ENCODE results near the gene KLHL26.

Gene KLHL26

GRCh38 chr19:18613589-18614234 lies 23.1 kb upstream of the KLHL26 start:
- no peak for DNase-seq

DNA sequence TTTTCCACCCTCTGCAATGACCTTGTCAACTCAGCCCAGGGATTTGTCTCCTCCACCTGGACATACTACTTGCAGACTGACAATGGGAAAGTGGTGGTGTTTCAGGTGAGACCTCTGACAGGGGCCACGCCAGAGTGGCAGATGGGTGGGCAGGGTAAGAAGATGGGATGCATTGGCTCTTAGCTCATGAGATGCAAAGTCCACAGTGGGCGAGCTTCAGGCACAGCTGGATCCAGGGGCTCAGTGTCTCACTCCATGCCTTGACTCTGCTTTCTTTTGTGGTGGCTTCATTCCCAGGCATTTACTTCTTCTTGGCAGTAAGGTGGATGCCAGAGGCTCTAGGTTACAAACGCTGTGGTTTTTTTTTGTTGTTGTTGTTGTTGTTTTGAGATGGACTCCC lies 20.8 kb upstream of the KLHL26 start:
- no peak for DNase-seq

- no peak for DNase-seq
Observed at GRCh38 chr19:18617562-18617961, 19.3 kb upstream of the KLHL26 start.

- no peak for DNase-seq
Observed at GRCh38 chr19:18618236-18618635, 18.6 kb upstream of the KLHL26 start.

- DNase-seq = no peak
Observed at GRCh38 chr19:18620311-18620710, 16.5 kb upstream of the KLHL26 start.

DNA sequence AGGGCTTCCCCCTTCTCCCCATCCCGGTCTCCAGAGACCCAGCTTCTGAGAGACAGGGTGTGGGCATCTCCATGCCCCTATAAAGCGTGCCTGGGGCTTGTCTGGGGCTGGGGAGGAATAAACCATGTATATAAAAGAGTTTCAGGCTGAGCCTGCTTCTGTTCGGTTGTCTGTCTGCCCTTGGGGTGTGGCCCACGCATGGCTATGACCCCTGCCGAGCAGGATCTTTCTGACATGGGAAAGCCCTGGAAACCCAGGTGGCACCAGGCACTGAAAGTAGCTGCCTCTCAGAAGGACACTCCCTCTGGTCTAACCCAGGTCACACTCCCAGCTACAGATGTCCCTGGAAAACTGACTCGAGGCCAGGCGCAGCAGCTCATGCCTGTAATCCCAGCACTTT lies 15.9 kb upstream of the KLHL26 start:
- DNase-seq = no peak

GRCh38 chr19:18626906-18627305 lies 9.9 kb upstream of the KLHL26 start:
- DNase-seq = no peak

DNA sequence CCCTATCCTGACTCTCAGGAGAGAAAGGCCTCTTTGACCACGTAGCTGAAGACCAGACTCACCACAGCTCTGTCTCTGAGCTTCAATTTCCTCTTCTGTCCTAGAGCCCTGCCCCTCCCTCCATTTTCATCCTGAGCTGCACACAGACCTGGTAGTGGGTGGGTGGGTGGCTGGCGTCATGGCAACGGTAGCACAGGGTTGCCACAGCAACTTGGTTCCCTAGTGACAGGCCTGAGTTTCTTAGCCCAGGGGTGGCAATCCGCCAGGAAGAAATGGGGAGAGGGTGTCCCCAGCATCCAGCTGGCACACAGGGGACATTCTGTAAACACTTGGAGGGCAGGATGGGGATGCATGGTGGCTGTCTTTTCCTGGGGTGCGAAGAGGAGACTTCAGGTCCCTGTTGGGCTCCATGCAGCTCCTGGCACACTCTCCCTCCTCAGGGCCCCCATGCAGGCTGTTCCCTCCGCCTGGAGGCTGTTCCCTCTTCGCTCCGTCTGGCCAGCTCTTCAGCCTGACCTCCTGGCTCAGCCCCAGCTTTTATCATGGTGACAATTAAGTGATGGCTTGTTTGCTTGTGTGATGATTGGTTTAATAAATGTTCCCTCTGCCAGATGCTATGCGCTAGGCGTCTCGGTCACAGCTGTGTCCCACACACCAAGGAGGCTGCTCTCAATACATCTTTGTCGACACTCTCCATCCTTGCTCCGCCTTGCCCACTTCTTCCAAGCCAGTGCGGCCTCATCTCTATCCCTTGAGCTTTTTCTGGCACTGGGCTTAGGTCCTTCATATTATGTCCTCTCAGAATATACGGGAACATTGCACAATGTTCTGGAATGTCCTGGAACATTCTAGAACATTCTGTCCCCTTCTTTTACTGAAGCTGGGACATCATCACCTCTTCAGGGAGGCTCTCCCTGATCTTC lies 7.4 kb upstream of the KLHL26 start:
- DNase-seq = no peak

DNA sequence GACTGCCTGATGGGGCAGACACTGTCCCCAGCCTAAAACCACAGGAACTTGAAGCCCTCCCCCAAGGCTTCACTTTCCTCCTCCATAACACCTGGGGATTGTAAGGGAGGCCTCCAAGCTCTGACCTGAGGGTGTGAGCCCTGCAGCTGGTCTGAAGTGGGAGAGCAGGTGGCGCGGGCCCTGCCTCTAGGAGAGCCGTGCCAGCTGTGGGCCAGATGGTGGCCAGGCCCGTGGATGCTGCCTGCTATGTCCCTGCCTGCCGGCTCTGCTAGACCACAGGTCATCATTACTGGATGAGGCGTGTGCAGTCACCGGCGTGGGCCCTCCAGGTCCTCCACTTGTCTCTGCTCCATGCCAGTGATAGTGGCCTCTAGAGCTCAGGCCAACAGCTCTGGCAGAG lies 3.5 kb upstream of the KLHL26 start:
- no peak for DNase-seq

DNA sequence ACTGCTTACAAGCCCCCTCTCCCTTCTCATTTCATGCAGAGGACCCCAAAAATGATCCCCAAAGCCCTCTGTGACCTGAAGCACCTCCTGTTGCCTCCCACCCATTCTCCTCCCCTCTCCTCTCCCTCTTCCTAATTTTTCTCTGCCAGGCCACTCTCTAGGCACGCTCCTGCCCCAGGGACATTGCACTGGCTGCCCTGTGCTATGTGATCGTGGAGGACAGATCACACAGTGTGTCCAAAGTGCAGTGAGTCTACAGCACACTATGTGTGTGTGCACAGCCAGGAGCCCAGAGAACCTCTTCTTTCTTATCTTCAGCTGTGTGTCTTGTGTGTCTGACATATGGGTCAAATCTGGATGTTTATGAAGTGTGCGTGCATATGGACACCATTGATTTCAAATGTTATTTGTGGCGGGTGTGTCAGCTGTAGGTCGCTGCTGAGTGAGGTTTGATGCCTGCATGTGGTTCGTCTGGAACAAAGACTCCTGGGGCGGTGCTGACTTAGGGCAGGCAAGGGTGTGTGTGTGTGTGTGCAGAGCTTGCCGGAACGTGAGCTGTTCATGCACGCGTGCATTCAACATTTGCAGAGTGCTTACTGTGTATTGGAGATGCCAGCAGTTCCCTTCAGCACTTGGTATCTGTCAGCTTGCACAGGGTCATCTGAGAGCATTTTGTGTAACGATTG lies 2.1 kb upstream of the KLHL26 start:
- DNase-seq = no peak

DNA sequence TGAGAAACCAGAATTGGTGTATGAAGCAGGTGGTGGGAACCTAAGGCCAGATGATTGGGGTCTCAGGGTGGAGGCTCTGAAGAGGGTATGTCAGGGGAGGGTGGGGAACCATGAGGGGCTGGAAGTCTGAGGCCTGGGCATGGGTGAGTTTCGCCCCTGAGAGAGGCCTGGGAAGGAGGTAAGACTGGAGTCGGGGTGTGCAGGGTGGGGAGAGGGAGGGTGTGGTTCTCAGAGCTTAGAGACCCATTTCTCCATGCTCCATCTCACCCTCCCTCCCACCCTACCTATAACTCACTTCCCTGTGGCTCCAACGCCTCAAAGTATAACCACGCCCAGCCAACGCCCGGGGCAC lies 1.0 kb upstream of the KLHL26 start:
- DNase-seq = no peak

- peak; percentile 93 for DNase-seq
Observed at GRCh38 chr19:18636183-18636968, 452 bp upstream of the KLHL26 start.

DNA sequence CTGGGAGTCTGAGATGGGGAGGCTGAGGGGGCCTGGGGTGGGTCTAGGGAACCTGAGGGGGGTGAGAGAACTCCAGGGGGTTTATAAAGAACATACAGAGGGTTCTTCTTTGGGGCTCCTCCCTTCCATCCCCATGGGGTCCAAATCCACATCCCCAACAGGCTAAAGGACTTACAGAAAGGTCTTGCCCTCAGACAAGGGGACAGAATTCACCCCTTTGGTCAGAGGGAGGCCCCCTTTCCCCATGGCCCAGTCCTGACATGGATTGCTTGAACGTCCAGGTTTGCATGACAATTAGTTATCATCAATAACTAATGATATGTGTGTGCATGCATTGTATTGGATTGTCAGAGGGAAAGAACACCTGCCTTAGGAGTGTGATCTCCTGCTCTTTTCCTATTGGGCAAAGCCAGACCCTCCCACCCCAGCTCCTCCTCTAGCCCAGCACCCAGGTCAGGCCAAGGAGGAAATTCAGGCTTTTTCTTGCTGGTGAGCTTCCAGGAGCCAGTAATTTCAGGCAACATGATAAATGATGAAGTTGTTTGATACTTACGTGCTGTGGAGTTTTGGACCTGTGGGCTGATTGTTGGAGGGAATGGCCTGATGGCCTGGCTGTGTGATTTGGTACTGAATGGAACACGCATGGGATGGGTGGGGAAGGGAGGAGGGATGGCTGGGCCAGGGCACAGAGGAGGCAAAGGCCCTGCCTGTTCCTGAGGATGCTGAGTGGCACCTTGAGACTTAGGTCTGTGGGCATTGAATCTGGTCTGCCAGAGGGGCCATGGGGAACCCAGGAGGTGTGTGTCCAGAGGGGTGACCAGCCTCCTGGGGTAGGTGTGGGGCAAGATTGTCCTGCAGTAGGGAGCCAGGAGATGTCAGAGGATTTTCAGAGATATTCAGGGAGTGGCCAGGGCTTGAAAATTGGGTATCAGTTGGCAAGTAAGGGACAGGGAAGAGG lies 1.1 kb downstream of the KLHL26 start:
- peak; percentile 37 for DNase-seq

- DNase-seq = no peak
Observed at GRCh38 chr19:18639706-18640243, 2.9 kb downstream of the KLHL26 start.

DNA sequence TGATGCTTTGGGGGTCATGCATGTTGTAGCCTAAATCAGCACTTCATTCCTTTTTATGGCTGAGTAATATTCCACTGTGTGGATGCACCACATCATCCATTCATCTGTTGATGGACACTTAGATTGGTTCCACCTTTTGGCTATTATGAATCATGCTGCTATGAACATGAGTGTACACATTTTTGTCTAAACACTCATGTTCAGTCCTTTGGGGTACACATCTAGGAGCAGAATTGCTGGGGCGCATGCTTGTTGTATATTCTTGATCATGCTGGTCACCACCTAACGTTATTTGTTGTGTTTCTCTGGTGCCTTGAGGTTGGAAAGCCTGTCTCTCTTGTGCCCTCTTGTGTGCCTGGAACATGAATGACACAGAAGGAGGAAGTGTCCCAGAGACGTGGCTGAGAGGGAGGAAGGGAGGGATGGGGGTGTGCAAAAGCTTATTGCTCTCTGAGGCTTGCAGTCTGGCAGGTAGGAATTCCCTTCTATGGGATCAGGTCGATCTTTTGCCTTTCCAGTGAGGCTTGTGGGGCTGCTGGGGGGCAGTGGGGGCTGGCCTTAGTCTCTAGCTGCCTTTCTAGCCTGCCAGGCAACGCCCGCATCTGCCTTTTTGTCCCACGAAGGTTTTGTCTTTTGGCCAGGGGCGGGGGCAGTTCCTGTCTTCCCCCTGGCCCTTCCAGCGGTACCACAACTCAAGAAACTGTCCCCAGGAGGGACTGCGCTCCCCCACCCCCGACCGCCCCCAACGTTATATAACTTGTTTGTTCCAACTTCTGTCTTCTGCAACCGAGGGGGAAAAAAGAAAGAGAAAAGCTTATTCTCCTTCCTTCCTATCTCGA lies 7.6 kb downstream of the KLHL26 start:
- no peak for DNase-seq

DNA sequence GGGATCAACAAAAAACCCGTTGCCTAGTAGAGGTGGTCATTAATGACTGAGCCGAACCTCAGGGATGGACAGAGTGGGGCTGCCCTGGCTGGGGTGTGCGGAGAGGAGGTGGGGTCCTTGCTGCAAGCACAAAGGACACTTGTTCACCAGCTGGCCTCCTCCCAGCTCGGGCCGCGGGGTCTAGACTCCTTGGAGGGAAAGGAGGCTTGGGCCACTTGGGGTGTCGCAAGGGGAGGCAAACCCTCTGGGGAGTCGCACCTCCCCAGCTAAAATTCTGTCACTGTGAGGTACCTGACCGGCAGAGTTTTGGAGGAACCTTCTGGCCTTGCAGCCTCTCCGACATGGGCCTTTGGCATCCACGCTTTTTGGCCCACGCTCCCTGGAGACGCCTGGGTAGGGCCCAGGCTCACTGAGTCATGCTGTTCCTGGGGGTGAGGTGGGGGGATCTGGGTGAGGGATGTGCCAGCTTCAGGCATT lies 8.2 kb downstream of the KLHL26 start:
- no peak for DNase-seq

DNA sequence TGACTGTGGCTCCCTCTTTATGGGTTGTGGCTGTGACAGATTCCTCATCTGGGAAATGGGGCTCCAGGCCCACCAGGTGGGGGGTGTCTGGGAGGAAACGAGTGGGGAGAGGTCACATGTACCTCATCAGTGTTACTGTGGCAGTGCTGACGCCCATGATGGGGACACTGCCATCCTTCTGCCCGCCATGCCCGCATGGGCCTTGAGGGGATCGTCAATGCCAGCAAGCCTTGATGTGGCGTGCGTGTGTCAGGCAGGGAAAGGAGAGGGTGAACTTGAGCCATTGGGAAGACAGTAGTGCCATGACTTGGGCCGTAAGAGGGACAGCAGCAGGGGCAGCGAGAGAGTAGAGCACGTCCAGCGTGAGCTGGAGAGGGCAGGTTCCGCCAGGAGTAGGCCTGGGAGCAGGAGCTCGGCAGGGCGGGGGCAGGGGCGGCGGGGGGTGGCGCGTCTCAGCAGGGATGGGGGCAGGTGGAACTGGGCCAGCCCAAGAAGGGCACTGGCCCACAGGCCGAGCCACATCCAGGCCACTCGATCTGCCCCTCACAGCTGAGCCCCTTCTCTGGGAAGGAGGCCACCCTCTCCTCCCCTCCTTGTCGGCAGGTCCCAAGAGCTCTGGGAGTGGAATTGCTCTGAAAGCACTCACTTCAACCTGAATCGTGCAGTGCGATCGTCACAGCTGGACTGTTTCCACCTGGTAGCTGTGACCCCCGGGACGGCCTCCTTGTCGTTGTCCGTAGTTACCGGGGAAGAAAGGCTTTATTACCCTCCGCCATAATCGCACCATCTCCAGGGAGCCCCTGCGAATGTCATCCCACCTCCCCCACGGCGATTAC lies 9.9 kb downstream of the KLHL26 start:
- no peak for DNase-seq

GRCh38 chr19:18647371-18647767 lies 10.5 kb downstream of the KLHL26 start:
- DNase-seq = no peak

DNA sequence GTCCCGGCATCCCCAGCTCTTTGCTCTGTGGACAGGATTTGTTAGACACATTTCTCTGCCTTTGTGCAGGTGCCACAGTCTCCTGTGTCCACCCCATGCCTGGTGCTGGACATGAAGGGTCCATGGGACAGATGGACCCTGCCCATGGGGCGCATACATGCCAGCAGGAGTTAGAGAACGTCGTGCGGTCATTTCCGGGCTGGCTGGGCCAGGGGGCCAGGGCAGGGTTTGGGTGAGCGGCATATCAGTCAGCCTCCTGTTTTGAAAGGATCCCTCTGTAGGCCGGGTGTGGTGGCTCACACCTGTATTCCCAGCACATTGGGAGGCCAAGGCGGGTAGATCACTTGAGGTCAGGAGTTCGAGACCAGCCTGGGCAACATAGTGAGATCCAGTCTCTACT lies 11.0 kb downstream of the KLHL26 start:
- no peak for DNase-seq

GRCh38 chr19:18648973-18649315 lies 12.1 kb downstream of the KLHL26 start:
- no peak for DNase-seq

All from NCI-H1048 (cell line).